GM11168 (cell line): ENCODE data around the gene ELOA.
"Not testable (repeated sequence)": the region's sequence is repeated elsewhere in the genome, so short reads cannot be mapped to it uniquely, and the experiment has no call there.

Experiments used
- in situ Hi-C: fragments of 300-500 bp; cut with MboI; formaldehyde crosslinking; loops from one replicate; pipeline ENCODE4 v1.12.0; 2022; ENCODE audit warnings: low sequenced_read_pairs; ENCODE audit not compliant: unreplicated experiment

ELOA gene

DNA sequence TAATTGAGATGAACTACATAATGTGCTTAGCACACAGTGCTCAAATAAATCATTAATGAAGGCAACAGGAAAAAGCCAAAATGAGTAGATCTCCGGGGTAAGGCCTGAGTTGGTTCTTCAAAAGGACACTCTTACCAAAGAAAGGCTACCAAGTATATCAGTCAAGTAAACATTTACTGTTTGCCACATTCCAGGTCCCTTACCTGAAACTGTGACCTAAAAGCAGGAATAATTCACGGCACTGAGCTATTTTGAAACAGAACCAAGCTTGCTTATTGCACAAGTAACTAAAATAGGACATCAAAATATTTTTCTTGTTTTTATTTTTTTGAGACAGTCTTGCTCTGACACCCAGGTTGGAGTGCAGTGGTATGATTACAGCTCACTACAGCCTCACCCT is 32.9 kb downstream of the ELOA start:
- in situ Hi-C loops: no loop called here

GRCh38 chr1:23777979-23778814 is 34.9 kb downstream of the ELOA start, which contains the start of gene PITHD1:
PITHD1 (plus strand) TSS chr1:23778418; CDS start chr1:23778516, 98 bp downstream.
- in situ Hi-C loops: no loop called here

GRCh38 chr1:23779826-23780371 is 36.6 kb downstream of the ELOA start:
- in situ Hi-C loops: no loop called here

- in situ Hi-C loops: not testable (repeated sequence)
These were observed 39.9 kb downstream of the ELOA start for GRCh38 chr1:23783141-23783540.

GRCh38 chr1:23784846-23785245 is 41.6 kb downstream of the ELOA start:
- in situ Hi-C loops: no loop called here

DNA sequence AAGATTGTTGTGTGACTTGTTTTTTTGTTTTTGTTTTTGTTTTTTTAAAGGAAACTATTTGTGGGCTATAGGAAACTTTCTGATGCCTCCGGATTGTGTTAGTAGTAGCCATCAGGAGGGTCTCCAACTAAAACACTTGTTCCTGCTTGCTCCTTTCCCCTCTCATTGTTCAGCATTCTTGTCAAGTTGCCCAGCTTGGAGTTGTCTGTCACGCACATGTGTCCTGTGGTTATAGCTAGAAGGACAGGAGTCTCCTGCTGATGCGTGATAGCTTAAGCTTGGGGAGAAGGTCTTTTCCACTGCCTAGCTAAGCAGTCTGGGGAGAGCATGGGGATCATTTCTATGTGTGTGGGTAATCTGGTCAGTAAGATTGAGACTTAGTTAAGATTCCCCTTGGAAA is 44.4 kb downstream of the ELOA start:
- in situ Hi-C loops: no loop called here

GRCh38 chr1:23788695-23789094 is 45.4 kb downstream of the ELOA start:
- in situ Hi-C loops: no loop called here

GRCh38 chr1:23790696-23791515 is 47.6 kb downstream of the ELOA start, which contains the start of gene LYPLA2:
LYPLA2 (plus strand) TSS chr1:23791145; CDS start chr1:23792683, 1,538 bp downstream.
- in situ Hi-C loops: no loop called here

GRCh38 chr1:23791516-23792047 is 48.3 kb downstream of the ELOA start:
- in situ Hi-C loops: no loop called here

DNA sequence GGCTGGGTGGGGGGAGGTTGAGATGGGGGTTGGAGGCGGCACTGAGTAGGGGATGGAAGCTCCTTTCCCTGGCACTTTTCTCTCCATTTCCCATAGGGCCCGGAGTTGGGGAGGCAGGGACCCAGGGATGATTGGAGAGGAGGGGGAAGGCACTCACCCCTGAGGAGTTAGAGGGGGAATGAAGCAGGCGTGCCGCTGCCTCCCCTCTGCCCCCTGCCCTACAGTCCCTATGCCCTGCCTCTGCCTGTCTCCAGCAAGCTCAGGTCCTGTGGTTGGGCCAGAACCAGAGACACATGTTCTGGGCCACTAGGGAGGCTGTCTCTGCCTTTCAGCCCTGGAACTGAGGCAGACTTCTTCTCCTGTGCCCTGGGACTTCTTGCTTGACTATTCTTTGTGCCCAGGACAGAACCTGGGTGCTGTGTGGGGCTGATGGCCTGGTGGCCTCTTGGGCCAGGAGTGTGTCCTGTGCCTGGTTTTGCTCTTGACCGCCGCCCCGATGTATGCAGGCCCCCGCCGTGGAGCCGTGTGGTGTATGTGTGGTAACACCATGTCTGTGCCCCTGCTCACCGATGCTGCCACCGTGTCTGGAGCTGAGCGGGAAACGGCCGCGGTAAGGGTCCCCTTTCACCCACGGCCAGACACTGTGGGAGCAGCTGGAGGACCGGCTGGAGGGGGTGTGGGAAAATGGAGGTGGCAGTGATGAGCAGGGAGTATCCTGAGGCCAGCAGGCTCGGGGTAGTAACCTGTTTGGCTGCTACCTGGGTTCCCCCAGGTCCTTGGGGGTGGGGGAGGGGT is 49.1 kb downstream of the ELOA start:
- in situ Hi-C loops: no loop called here

DNA sequence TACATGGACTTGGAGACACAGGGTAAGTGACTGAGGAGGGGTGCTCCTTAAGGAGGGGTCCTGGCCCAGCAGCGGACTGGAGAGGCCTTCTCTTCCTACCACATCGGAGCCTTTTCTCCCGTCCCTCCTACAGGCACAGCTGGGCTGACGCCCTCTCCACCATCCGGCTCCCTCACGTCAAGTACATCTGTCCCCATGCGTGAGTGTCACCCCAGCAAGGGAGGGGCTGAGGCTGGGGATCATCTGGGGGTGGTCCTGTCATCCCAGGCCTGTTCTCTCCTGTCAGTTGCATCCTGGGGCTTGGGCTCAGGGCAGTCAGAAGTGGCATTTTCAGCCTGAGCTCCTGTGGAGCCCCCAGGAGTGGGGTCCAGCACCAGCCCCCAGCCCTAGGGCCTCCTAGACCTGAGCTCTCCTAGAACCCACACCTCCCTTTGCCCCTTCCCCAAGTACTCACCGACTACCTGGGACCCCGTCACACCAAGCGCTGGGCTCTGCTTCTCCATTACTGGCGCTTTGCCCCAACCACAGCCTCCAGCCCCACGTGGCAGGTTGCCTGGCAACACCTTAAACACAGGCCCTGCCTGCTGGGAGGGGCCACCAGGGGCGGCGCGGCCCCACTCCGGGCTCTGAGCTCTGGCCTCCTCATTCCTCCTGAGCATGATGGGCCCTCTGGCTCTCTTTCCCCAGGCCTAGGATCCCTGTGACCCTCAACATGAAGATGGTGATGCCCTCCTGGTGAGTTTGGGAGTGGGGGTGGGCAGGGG is 49.9 kb downstream of the ELOA start:
- in situ Hi-C loops: no loop called here

DNA sequence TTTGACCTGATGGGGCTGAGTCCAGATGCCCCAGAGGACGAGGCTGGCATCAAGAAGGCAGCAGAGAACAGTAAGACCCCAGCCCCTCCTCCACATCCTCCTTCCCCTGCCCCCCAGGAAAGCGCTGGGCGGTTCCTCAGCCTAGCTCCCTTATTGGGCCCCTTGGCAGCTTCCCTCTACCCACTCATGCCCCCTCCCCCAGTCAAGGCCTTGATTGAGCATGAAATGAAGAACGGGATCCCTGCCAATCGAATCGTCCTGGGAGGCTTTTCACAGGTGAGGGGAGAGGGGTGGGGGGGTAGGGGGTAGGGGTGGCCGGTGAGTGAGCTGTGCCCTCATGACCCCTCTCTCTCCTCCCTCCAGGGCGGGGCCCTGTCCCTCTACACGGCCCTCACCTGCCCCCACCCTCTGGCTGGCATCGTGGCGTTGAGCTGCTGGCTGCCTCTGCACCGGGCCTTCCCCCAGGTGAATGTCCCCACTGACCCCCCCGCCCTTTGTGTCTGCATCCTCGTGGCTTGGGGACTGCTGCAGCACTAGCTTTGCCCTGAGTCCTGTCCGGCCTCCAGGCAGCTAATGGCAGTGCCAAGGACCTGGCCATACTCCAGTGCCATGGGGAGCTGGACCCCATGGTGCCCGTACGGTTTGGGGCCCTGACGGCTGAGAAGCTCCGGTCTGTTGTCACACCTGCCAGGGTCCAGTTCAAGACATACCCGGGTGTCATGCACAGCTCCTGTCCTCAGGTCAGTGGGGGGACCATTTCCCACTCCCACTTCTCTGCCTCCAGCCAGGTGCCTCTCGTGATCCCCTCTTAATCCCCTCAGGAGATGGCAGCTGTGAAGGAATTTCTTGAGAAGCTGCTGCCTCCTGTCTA is 50.8 kb downstream of the ELOA start:
- in situ Hi-C loops: no loop called here

- in situ Hi-C loops: not testable (repeated sequence)
These were observed 51.5 kb downstream of the ELOA start for GRCh38 chr1:23794732-23795182.

- in situ Hi-C loops: no loop called here
These were observed 52.6 kb downstream of the ELOA start for GRCh38 chr1:23795676-23796465.

- in situ Hi-C loops: no loop called here
These were observed 53.4 kb downstream of the ELOA start for GRCh38 chr1:23796466-23797271.
